Activated naive CD4-positive, alpha-beta T cell treated with anti-CD3 and anti-CD28 coated beads, Interleukin-2, amount 50 U/mL, for 24 hours (primary cell): ENCODE measurements around the gene PLA2G4A.
"Not testable (repeated sequence)": the region's sequence is repeated elsewhere in the genome, so short reads cannot be mapped to it uniquely, and the experiment has no call there.

Experiments used
- H3K27ac Mint-ChIP-seq: one replicate; pipeline ENCODE4 v1.8.0; 2021; ENCODE audit warnings: mild to moderate bottlenecking, mixed read lengths
- H3K27me3 Mint-ChIP-seq: one replicate; pipeline ENCODE4 v1.8.0; 2021; ENCODE audit warnings: mixed read lengths
- H3K36me3 Mint-ChIP-seq: one replicate; pipeline ENCODE4 v1.8.0; 2021; ENCODE audit warnings: mixed read lengths
- H3K4me1 Mint-ChIP-seq: one replicate; pipeline ENCODE4 v1.8.0; 2021; ENCODE audit warnings: mixed read lengths
- H3K4me3 Mint-ChIP-seq: one replicate; pipeline ENCODE4 v1.8.0; 2021; ENCODE audit warnings: mild to moderate bottlenecking, mixed read lengths
- H3K9me3 Mint-ChIP-seq: one replicate; pipeline ENCODE4 v1.8.0; 2021; ENCODE audit warnings: mixed read lengths

The PLA2G4A gene

DNA sequence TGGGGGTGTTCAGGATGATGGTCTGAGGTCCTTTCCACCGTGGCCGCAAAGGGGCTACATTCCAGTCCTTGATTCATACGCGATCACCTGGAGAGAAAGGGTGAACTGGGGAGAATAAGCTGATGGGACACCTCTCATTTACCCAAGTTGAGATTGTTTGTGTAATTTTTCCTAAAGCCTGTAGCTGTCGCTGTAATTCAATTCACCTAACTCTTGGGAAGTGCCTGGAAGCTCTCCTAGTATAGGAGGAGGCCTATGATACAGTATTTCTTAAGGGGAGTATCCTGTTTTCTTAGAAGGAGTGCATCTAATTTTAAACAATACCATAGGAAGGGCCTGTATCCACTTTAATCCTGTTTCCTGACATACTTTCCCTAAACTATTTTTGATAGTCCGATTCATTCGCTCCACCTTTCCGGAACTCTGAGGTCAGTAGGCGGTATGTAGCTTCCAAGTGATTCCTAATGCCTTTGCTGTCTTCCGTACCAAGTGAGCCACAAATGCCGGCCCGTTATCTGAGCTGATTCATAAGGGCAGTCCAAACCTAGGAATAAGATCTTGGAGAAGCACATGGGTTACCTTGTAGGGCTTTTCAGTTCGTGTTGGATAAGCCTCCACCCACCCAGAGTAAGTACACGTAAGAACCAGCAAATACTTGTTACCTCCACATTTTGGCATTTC, 88.5 kb downstream of the PLA2G4A start:
- not testable (repeated sequence) for H3K36me3 Mint-ChIP-seq, H3K4me3 Mint-ChIP-seq, H3K9me3 Mint-ChIP-seq, H3K27me3 Mint-ChIP-seq, H3K4me1 Mint-ChIP-seq, H3K27ac Mint-ChIP-seq

DNA sequence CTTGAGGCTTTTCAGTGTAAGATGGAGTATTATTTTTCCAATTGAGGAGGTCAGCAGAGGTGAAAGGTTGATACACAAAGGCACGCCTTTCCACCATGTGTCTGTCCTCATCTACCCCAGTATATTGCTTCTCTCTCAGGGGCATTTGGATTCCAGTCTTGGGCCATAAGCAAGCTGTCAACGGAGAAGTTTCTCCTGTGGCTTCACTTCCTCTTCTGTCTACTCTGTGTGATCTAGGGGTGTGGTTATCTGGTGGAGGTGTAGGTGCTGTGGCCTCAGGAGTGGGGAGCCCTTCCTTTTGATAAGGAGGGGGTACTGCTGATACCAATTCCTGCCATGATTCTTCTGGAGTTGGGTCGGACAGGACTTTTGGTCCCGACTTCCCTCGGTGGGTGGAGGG, 92.6 kb downstream of the PLA2G4A start:
- H3K4me3 Mint-ChIP-seq, H3K9me3 Mint-ChIP-seq, H3K36me3 Mint-ChIP-seq, H3K27ac Mint-ChIP-seq, H3K4me1 Mint-ChIP-seq, H3K27me3 Mint-ChIP-seq: not testable (repeated sequence)

DNA sequence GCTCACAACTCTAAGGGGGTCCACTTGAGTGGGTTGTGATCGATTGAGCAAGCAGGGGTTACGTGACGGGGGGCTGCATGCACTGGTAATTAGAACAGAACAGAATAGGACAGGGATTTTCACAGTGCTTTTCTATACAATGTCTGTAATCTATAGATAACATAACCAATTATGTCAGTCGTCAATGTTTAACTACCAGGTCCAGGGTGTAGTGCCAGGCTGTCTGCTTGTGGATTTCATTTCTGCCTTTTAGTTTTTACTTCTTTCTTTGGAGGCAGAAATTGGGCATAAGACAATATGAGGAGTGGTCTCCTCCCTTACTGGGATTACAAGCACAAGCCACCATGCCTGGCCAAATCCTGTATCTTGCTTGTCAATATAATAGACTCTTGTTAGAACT, 94.1 kb downstream of the PLA2G4A start:
- H3K36me3 Mint-ChIP-seq, H3K9me3 Mint-ChIP-seq, H3K27ac Mint-ChIP-seq, H3K27me3 Mint-ChIP-seq, H3K4me3 Mint-ChIP-seq, H3K4me1 Mint-ChIP-seq: not testable (repeated sequence)

DNA sequence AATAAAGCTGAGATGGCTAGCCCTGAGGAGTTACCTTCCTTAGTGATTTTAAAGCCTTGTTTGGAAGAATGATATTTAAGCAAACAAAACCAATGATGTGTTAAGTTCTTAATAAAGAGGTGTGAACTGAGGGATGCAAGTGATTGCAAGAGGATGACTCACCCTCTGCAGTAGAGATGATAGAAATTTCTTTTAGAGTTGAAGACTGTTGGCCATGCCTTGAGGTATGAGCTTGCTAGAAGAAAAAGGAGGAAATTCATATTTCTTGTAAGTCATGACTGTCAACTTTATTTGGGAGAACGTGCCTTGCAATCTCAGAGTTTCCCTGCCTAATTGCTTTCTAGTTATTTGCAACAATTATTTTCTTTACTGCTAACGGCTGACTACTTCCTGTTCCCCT, 94.7 kb downstream of the PLA2G4A start:
- no peaks in the 10 kb centered on the region for H3K4me1 Mint-ChIP-seq
- H3K27ac Mint-ChIP-seq = no peak overlapping the region
- no peaks in the 10 kb centered on the region for H3K9me3 Mint-ChIP-seq
- no peaks in the 10 kb centered on the region for H3K27me3 Mint-ChIP-seq
- H3K36me3 Mint-ChIP-seq = no peaks in the 10 kb centered on the region
- H3K4me3 Mint-ChIP-seq = no peak overlapping the region

DNA sequence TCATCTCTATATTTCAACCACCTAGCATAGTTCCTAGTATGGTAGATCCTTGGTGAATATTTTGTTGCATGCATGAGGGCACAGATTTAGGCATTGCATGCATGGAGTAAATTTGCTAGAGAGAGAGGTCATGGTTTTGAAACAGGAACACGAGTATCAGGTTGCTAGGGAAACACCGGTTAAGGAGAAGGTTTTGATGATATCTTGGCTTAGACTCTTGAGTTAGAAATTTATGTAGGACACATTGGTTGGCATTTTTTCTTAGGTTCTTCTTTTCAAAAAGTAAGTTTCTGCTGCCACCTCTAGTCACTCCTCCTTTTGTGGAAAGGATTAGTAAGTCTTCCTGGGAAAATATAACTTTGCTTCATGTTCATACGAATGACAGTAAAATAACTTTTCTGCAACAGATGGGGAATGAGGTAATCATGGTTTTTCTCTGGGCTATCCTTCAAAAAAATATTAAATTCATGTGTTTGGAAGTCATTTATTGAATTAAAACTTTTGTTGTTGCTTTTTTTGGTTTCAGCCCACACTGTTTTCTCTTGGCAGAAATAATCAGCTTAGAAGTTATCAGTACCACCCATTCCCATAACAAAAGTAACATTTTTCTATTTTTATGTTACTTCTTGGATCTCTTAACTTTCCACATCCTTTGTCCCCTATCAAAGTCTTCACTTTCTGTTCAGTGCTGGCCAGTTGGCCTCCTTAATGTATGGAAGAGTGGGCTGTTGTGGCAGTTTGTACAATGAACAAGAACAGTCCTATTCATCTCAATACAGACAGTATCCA, 97.3 kb downstream of the PLA2G4A start:
- H3K4me3 Mint-ChIP-seq = no peak overlapping the region
- no peak overlapping the region for H3K27ac Mint-ChIP-seq
- H3K27me3 Mint-ChIP-seq = no peaks in the 10 kb centered on the region
- H3K4me1 Mint-ChIP-seq = no peaks in the 10 kb centered on the region
- no peaks in the 10 kb centered on the region for H3K36me3 Mint-ChIP-seq
- H3K9me3 Mint-ChIP-seq = no peaks in the 10 kb centered on the region

DNA sequence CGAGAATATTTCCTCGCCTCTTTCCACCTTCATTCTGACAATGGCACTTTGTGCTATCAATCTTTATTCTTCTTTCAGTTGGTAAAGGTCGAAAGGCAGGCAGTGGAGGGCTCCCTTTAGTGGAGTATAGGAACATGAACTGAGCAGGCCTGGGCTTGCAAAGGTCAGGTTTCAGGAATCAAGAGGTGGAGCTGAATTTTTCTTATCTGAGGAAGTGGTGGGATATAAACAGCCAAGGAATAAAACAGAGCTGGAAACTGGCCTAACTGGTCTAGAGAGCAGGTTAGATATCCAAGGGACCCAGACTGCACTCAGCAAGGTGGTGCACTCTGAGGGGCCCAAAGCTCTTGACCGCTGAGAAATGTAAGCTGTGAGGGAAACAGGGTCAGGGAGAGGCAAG, 99.1 kb downstream of the PLA2G4A start:
- Mint-ChIP-seq H3K4me3 (no peak overlapping the region), H3K36me3 (no peaks in the 10 kb centered on the region), H3K9me3 (no peaks in the 10 kb centered on the region), H3K4me1 (no peaks in the 10 kb centered on the region), H3K27ac (no peak overlapping the region), H3K27me3 (no peaks in the 10 kb centered on the region)

DNA sequence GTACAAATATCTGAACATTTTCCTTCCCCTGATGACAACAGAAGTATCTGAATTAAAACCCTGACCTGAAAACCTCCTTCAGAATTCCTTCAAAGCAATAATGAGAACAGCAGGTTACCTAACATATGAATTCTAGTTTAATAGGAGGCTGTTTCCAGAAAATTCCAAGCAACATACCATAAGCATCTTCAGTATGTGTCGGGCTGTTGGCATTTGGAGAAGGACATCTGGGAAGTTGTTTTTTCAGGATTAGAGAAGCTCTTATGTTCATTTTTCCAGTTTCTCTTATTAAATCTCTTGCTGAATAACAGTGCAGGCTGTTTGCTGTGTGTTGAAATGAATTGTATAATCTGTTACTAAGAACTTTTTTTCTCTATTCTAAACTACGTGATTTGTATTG, 101.5 kb downstream of the PLA2G4A start:
- H3K4me3 Mint-ChIP-seq = no peak overlapping the region
- H3K9me3 Mint-ChIP-seq = no peaks in the 10 kb centered on the region
- H3K36me3 Mint-ChIP-seq = no peaks in the 10 kb centered on the region
- no peaks in the 10 kb centered on the region for H3K4me1 Mint-ChIP-seq
- no peak overlapping the region for H3K27ac Mint-ChIP-seq
- H3K27me3 Mint-ChIP-seq = no peaks in the 10 kb centered on the region

DNA sequence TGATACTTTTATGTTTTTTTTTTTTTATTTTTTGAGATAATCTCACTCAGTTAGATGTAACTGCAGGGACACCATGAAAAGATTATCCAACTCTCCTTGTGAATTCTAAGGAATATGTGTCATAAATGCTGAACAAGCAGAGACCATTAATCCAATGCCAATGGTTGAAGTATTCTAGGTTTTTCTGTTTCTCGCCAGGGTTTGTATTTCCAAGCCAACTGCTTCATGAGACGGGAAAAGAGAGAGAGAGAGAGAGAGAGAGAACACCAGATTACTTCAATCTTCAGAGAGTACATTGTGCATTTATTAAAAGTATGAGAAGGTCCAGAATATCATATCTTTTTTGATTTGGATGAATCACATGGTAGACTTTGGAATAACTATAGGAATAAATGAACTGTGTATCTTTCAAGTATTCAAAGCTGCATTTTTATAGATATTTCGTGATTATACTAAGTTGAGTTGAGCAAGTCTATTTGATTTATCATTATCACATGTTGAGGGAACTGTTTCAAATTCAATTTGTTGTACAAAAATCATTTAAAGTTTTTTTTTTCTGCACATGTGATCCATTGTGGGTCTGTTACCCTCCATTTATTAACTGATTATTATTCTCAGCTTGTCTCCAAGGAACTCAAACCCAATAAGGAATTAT, 108.4 kb downstream of the PLA2G4A start:
- no peaks in the 10 kb centered on the region for H3K36me3 Mint-ChIP-seq
- H3K4me1 Mint-ChIP-seq = no peaks in the 10 kb centered on the region
- H3K4me3 Mint-ChIP-seq = no peak overlapping the region
- no peaks in the 10 kb centered on the region for H3K9me3 Mint-ChIP-seq
- H3K27ac Mint-ChIP-seq = no peak overlapping the region
- H3K27me3 Mint-ChIP-seq = no peaks in the 10 kb centered on the region

DNA sequence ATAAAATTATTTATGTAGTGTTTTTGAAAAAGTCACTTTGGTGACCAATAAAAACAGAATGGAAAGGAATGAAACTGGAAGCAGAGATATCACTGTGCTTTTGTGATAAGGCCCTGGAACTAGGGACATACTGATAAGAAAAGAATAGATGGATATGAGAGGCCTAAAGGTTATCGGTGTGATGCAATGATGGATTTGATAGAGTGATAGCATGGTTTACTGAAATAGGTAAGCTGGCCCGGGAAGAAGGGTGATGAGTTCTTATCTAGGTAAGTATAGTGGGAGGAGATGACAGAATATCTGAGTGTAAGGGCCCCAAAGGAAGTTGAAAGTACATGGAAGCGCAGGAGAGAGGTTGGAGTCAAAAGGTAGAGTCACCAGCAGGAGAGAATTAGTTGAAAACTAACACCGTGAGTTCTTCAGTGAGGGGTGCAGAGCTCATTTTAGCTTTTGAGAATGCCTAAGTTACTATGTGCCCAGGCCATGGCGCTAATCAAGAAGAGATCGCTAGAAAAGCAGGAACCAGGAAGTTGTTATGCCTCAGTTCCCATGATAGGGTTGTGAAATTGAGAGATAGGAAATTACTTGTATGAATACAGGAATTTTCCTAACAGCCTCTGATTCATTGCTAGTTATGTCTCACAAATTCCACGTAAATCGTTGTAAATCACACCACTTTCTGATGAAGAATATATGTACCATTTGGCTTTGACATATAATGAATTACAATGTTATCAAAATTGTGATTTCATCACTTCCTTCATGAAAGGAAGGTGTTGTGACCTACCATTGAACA, 115.3 kb downstream of the PLA2G4A start:
- Mint-ChIP-seq H3K4me3 (no peak overlapping the region), H3K27ac (no peak overlapping the region), H3K4me1 (no peaks in the 10 kb centered on the region), H3K27me3 (no peaks in the 10 kb centered on the region), H3K9me3 (no peaks in the 10 kb centered on the region), H3K36me3 (no peaks in the 10 kb centered on the region)

DNA sequence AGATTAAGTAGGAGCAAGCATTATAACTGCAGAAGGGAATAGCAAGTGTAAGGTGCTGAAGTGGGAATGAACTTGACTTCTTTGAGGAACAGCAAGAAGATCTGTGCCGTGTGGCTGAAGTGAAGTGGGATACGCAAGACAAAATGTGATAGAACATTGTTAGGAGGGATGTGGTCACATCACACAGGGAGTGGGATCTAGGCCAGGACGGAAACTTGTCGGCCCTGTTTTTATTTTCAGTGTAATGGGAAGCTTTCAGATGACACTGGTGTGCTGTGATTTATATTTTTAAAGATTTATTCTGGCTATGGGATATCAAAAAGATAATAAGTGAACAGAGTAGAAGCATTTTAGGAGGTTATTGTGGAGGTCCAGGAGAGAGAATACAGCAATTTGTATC, 116.4 kb downstream of the PLA2G4A start:
- no peaks in the 10 kb centered on the region for H3K36me3 Mint-ChIP-seq
- no peak overlapping the region for H3K27ac Mint-ChIP-seq
- no peaks in the 10 kb centered on the region for H3K27me3 Mint-ChIP-seq
- H3K4me1 Mint-ChIP-seq = no peaks in the 10 kb centered on the region
- H3K4me3 Mint-ChIP-seq = no peak overlapping the region
- H3K9me3 Mint-ChIP-seq = no peaks in the 10 kb centered on the region

DNA sequence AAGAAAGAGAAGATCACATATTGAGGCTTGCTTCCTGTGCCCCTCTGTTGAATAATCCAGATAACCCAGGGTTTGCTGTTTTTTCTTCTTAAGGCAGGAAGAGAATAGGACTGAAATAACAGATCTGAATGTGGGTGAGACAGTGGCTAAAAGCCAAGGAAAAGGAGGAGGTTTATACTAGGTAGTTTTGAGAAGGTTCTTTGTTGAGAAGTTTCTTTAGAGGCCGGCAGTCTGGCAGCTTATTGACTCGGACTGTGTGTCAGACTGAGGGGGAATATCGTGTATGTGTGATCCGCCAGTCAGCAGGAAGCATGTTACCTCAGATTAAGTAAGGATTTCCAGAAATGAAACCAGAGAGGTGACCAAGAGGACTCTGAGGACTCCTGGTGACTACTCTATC, 119.8 kb downstream of the PLA2G4A start:
- H3K4me3 Mint-ChIP-seq = no peak overlapping the region
- no peak overlapping the region for H3K27ac Mint-ChIP-seq
- no peaks in the 10 kb centered on the region for H3K9me3 Mint-ChIP-seq
- H3K36me3 Mint-ChIP-seq = no peaks in the 10 kb centered on the region
- H3K27me3 Mint-ChIP-seq = no peaks in the 10 kb centered on the region
- no peaks in the 10 kb centered on the region for H3K4me1 Mint-ChIP-seq

DNA sequence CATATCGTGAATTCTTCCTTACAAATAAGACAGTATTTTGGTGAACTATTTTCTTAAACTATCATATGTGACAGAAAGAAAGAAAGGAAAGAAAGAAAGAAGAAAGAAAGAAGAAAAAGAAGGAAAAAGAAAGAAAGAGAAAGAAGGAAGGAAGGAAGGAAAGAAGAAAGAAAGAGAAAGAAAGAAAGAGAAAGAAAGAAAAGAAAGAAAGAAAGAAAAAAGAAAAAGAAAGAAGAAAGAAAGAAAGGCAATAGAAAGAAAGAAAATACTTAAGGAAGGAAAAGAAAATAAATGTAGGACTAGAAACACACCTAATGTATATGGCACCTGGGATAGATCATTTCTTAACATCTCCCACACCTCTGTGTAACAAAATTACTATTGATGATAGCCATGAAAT, 120.4 kb downstream of the PLA2G4A start:
- no peaks in the 10 kb centered on the region for H3K36me3 Mint-ChIP-seq
- H3K9me3 Mint-ChIP-seq = no peaks in the 10 kb centered on the region
- H3K27ac Mint-ChIP-seq = no peak overlapping the region
- no peaks in the 10 kb centered on the region for H3K27me3 Mint-ChIP-seq
- no peak overlapping the region for H3K4me3 Mint-ChIP-seq
- H3K4me1 Mint-ChIP-seq = no peaks in the 10 kb centered on the region

DNA sequence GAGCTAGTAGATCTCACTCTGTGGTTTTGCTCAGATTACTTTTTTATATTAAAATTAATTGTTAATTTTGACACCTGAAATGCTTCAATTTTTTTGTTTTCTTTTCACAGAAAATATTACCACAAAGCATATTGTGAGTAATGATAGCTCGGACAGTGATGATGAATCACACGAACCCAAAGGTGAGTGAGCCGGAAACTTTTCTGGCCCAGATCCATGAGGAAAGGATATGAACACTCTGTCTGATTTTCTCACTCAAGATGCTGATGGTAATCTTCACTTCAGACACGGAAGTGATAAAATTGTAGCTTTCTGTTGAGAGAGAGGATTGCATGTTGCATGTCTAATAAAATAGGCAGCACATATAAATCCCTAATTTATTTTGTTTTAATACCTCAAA, 121.8 kb downstream of the PLA2G4A start:
- Mint-ChIP-seq H3K36me3 (no peaks in the 10 kb centered on the region), H3K4me3 (no peak overlapping the region), H3K9me3 (no peaks in the 10 kb centered on the region), H3K4me1 (no peaks in the 10 kb centered on the region), H3K27ac (no peak overlapping the region), H3K27me3 (peaks cover 4% of the 10 kb centered on the region)

DNA sequence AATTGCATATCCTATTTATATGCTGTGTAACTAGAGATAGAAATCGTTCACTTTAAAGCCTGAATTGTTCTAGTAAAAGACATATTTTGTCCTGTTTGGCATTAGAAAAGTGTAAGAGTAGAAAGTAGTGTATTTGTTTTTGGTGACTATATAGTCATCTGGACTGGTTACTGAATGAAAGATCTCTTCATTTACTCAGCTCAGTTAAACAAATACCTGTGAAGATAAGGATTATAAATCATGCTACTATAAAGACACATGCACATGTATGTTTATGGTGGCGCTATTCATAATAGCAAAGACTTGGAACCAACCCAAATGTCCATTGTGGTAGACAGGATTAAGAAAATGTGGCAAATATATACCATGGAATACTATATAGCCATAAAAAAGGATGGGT, 125.1 kb downstream of the PLA2G4A start:
- Mint-ChIP-seq H3K27ac (no peak overlapping the region), H3K4me3 (no peak overlapping the region), H3K4me1 (no peaks in the 10 kb centered on the region), H3K9me3 (no peaks in the 10 kb centered on the region), H3K36me3 (no peaks in the 10 kb centered on the region), H3K27me3 (peaks cover 5% of the 10 kb centered on the region)

DNA sequence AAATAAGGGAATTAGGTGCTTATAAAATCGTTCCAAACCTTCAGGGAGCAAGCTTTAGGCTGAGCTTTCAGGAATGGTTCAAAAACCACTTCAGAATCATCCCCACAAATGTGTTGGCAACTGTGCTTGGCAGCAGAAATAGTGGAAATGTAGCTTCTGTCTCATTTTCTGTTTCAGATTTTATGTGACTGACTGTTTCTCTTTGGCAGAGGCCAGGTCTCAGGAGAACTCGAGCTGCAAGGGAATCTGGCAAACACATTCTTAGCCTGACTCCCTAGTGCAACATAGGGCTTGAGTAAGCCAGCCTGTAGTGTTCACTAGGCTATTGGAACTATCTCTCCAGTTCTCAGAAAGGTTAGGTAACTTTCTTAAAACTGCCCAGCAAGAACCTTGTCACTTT, 128.6 kb downstream of the PLA2G4A start:
- H3K4me1 Mint-ChIP-seq = no peaks in the 10 kb centered on the region
- H3K27ac Mint-ChIP-seq = no peak overlapping the region
- H3K4me3 Mint-ChIP-seq = no peak overlapping the region
- peaks cover 5% of the 10 kb centered on the region for H3K27me3 Mint-ChIP-seq
- no peaks in the 10 kb centered on the region for H3K36me3 Mint-ChIP-seq
- H3K9me3 Mint-ChIP-seq = no peaks in the 10 kb centered on the region

DNA sequence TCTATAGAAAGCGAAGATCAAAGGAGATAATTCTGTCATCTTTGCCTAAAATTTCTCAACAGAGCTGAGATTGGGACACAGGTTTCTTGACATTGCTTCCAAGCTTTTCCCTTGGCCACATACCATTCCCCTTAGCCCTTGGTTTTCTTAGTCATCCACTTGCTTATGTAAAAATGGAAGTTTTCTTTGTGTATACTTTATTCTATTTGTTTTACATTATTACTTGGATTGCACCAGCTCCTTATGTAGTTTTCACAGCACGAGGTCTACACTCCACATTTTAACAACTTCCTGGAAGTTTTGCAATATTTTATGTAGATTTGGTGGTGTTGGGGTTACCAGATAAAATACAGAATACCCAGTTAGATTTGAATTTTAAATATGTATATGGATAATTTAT, 129.8 kb downstream of the PLA2G4A start:
- Mint-ChIP-seq H3K36me3 (no peaks in the 10 kb centered on the region), H3K27ac (no peak overlapping the region), H3K9me3 (no peaks in the 10 kb centered on the region), H3K27me3 (peaks cover 5% of the 10 kb centered on the region), H3K4me3 (no peak overlapping the region), H3K4me1 (no peaks in the 10 kb centered on the region)
